Hepatocyte (in vitro differentiated cells): ENCODE data around the gene COL24A1. TPM values are rescaled to one million over a fixed set of nuclear protein-coding genes. Genes with fewer than 3 reads are reported as not detected.
"Not testable (repeated sequence)": the region's sequence is repeated elsewhere in the genome, so short reads cannot be mapped to it uniquely, and the experiment has no call there.

Experiments used
- DNase-seq: peaks from one replicate; pipeline ENCODE4 v3.0.0-alpha.2; 2016; ENCODE audit warnings: low spot score
- H2AFZ ChIP-seq: fragments of 200-600 bp; sonication (generic); 2 replicates; pipeline ENCODE4 v1.6.0; 2016; ENCODE audit warnings: antibody characterized with exemption, mild to moderate bottlenecking
- H3K27ac ChIP-seq: fragments of 200-600 bp; sonication (generic); 2 replicates; pipeline ENCODE4 v1.5.1; 2016; ENCODE audit warnings: mild to moderate bottlenecking
- H3K27me3 ChIP-seq: fragments of 200-600 bp; sonication (generic); 2 replicates; pipeline ENCODE4 v1.6.1; 2016
- H3K36me3 ChIP-seq: fragments of 200-600 bp; sonication (generic); replicated peaks from 2 replicates; pipeline ENCODE4 v1.5.1; 2016; ENCODE audit warnings: low read depth; ENCODE audit not compliant: insufficient read depth
- H3K4me1 ChIP-seq: fragments of 200-600 bp; sonication (generic); 2 replicates; pipeline ENCODE4 v1.5.1; 2016; ENCODE audit warnings: mild to moderate bottlenecking, moderate library complexity; ENCODE audit not compliant: insufficient read depth
- H3K4me2 ChIP-seq: fragments of 200-600 bp; sonication (generic); 2 replicates; pipeline ENCODE4 v1.6.0; 2016
- H3K4me3 ChIP-seq: fragments of 200-600 bp; sonication (generic); 2 replicates; pipeline ENCODE4 v1.5.1; 2016; ENCODE audit warnings: mild to moderate bottlenecking
- H3K79me2 ChIP-seq: fragments of 200-600 bp; sonication (generic); 2 replicates; pipeline ENCODE4 v1.6.0; 2017; ENCODE audit warnings: mild to moderate bottlenecking
- H3K9me2 ChIP-seq: fragments of 200-600 bp; sonication (generic); replicated peaks from 2 replicates; pipeline ENCODE4 v1.6.0; 2017; ENCODE audit warnings: mild to moderate bottlenecking; ENCODE audit not compliant: insufficient read depth
- H3K9me3 ChIP-seq: fragments of 200-600 bp; sonication (generic); 2 replicates; pipeline ENCODE4 v1.5.1; 2016; ENCODE audit warnings: low read depth, mild to moderate bottlenecking
- H4K20me1 ChIP-seq: fragments of 200-600 bp; sonication (generic); 2 replicates; pipeline ENCODE4 v1.6.0; 2016; ENCODE audit warnings: mild to moderate bottlenecking; ENCODE audit not compliant: insufficient read depth, poor library complexity, severe bottlenecking
- CTCF ChIP-seq: fragments of 200-600 bp; sonication (generic); IDR thresholded peaks from 2 replicates; pipeline ENCODE4 v1.5.1; 2016; ENCODE audit warnings: antibody characterized with exemption, mild to moderate bottlenecking; ENCODE audit not compliant: poor library complexity
- EZH2 ChIP-seq: fragments of 200-600 bp; sonication (generic); IDR thresholded peaks from 2 replicates; pipeline ENCODE4 v1.6.1; 2016; ENCODE audit warnings: antibody characterized with exemption, mild to moderate bottlenecking, borderline replicate concordance
- EZH2phosphoT487 ChIP-seq: fragments of 200-600 bp; sonication (generic); IDR thresholded peaks from one replicate; pipeline ENCODE4 v1.6.1; 2018; ENCODE audit warnings: antibody characterized with exemption, mild to moderate bottlenecking, low read depth, moderate library complexity; ENCODE audit not compliant: unreplicated experiment, severe bottlenecking
- WGBS: methylation state at CpG from one replicate; pipeline ENCODE4 v1.1.6; 2016; ENCODE audit warnings: low lambda C conversion rate; ENCODE audit errors: missing lambda C conversion rate; 5-methylcytosine and 5-hydroxymethylcytosine counted together
- polyA plus RNA-seq: library from polyadenylated mRNA; unstranded; fragments of >200 nt; fragmentation: Nextera tagmentation; extraction: Ambion mirVana; gene quantifications from 2 replicates; pipeline ENCODE4 v1.2.1, GENCODE V29; 2016
- total RNA-seq: library from RNA; depleted of rRNA; stranded (reverse); fragments of >200 nt; gene quantifications from 2 replicates; pipeline ENCODE4 v1.2.3, GENCODE V29; 2014

COL24A1 gene
- total and polyA plus RNA-seq, 2 experiments from 2014 or later, result 2.4 to 2.7 TPM

- no peak overlapping the region for H3K4me2 ChIP-seq
- DNase-seq, result no peak
- no peaks in the 10 kb centered on the region for H3K9me2 ChIP-seq
- H3K36me3 ChIP-seq, result no peaks in the 10 kb centered on the region
- TF ChIP-seq EZH2 (no peak), CTCF (no peak), EZH2phosphoT487 (no peak)
- H4K20me1 ChIP-seq, result no peaks in the 10 kb centered on the region
- no peaks in the 10 kb centered on the region for H3K9me3 ChIP-seq
- no peak overlapping the region for H3K4me3 ChIP-seq
- no peaks in the 10 kb centered on the region for H3K4me1 ChIP-seq
- H3K27me3 ChIP-seq, result no peaks in the 10 kb centered on the region
- no peak overlapping the region for H3K27ac ChIP-seq
- H2AFZ ChIP-seq, result no peak overlapping the region
- H3K79me2 ChIP-seq, result no peaks in the 10 kb centered on the region
Measured at GRCh38 chr1:86084998-86085397, 71.6 kb downstream of the COL24A1 start.

- DNase-seq, result no peak
- Histone ChIP-seq H3K79me2 (no peaks in the 10 kb centered on the region), H3K27me3 (no peaks in the 10 kb centered on the region), H3K4me1 (no peaks in the 10 kb centered on the region), H3K9me3 (peaks cover 7% of the 10 kb centered on the region), H3K4me2 (no peak overlapping the region), H3K4me3 (no peak overlapping the region), H3K27ac (no peak overlapping the region), H4K20me1 (no peaks in the 10 kb centered on the region), H3K9me2 (no peaks in the 10 kb centered on the region), H3K36me3 (no peaks in the 10 kb centered on the region), H2AFZ (no peak overlapping the region)
- TF ChIP-seq EZH2phosphoT487 (no peak), EZH2 (no peak), CTCF (no peak)
Measured at GRCh38 chr1:86082183-86082582, 74.4 kb downstream of the COL24A1 start.

- H3K4me1 ChIP-seq, DNase-seq, H3K79me2 ChIP-seq, H3K4me3 ChIP-seq, H3K9me2 ChIP-seq, H3K9me3 ChIP-seq, H2AFZ ChIP-seq, H3K27ac ChIP-seq, H3K4me2 ChIP-seq, H4K20me1 ChIP-seq, H3K27me3 ChIP-seq, H3K36me3 ChIP-seq: not testable (repeated sequence)
- 80% methylated on average over 6 of the region's 6 CpGs for WGBS
Measured at GRCh38 chr1:86072474-86072873, 84.1 kb downstream of the COL24A1 start.

GRCh38 chr1:86071870-86072269 lies 84.7 kb downstream of the COL24A1 start:
- not testable (repeated sequence) for H2AFZ ChIP-seq, H3K27ac ChIP-seq, H3K9me3 ChIP-seq, H3K9me2 ChIP-seq, H3K4me1 ChIP-seq, H3K36me3 ChIP-seq, H3K79me2 ChIP-seq, DNase-seq, H4K20me1 ChIP-seq, H3K4me3 ChIP-seq, H3K27me3 ChIP-seq, H3K4me2 ChIP-seq
- 95% methylated on average over 6 of the region's 6 CpGs for WGBS

GRCh38 chr1:86069757-86070145 lies 86.8 kb downstream of the COL24A1 start:
- H3K36me3 ChIP-seq, result no peaks in the 10 kb centered on the region
- TF ChIP-seq EZH2phosphoT487, result no peak
- TF ChIP-seq CTCF, result no peak
- no peak for TF ChIP-seq EZH2
- no peak overlapping the region for H3K4me3 ChIP-seq
- no peaks in the 10 kb centered on the region for H4K20me1 ChIP-seq
- no peaks in the 10 kb centered on the region for H3K79me2 ChIP-seq
- no peak overlapping the region for H3K4me2 ChIP-seq
- H3K9me3 ChIP-seq, result no peaks in the 10 kb centered on the region
- H2AFZ ChIP-seq, result no peak overlapping the region
- DNase-seq, result no peak
- no peaks in the 10 kb centered on the region for H3K9me2 ChIP-seq
- H3K4me1 ChIP-seq, result no peaks in the 10 kb centered on the region
- no peak overlapping the region for H3K27ac ChIP-seq
- WGBS, result 77% methylated on average over 2 of the region's 2 CpGs
- no peaks in the 10 kb centered on the region for H3K27me3 ChIP-seq
